ENCODE data around the gene PRDM7. TPM values are rescaled to one million over a fixed set of nuclear protein-coding genes. Genes with fewer than 3 reads are reported as not detected.
A peak's percentile ranks its signal among the peaks of the same experiment; 100 is the strongest.
"Not testable (repeated sequence)": the region's sequence is repeated elsewhere in the genome, so short reads cannot be mapped to it uniquely, and the experiment has no call there.

PRDM7 gene
- total RNA-seq, result not detected
- long read RNA-seq, result 0 reads

GRCh38 chr16:90077240-90077756, at the start of gene PRDM7:
PRDM7 (minus strand) TSS chr16:90077331; CDS start chr16:90075910, 1,421 bp downstream.
- Histone ChIP-seq H3K4me3 (peak within 1 kb of the TSS; percentile 49), H3K4me1 (peaks cover 13% of the 10 kb centered on the region)

GRCh38 chr16:90121846-90122245, 44.7 kb upstream of the PRDM7 start:
- H3K27ac ChIP-seq; H3K27me3 ChIP-seq (ENCODE audit: low read depth); ATAC-seq; H3K36me3 ChIP-seq; DNase-seq; H3K9me3 ChIP-seq; H3K4me1 ChIP-seq; H3K4me3 ChIP-seq; intact Hi-C loops (cut with DNase I): not testable (repeated sequence)

More at GRCh38 chr16:90077240-90077756, at the start of gene PRDM7:
- Histone ChIP-seq H3K27ac (peak within 1 kb of the TSS; percentile 59), H3K36me3 (no peaks in the 10 kb centered on the region), H3K9me3 (no peaks in the 10 kb centered on the region), H3K27me3 (ENCODE audit: low read depth) (no peaks in the 10 kb centered on the region)
- intact Hi-C loops (cut with DNase I), result no loop called here
- peak; percentile 97 to 99 for ATAC-seq
- TF ChIP-seq CTCF (IDR thresholded peaks at IDR 0.05), result no peak
- peak; percentile 96 for DNase-seq

DNA sequence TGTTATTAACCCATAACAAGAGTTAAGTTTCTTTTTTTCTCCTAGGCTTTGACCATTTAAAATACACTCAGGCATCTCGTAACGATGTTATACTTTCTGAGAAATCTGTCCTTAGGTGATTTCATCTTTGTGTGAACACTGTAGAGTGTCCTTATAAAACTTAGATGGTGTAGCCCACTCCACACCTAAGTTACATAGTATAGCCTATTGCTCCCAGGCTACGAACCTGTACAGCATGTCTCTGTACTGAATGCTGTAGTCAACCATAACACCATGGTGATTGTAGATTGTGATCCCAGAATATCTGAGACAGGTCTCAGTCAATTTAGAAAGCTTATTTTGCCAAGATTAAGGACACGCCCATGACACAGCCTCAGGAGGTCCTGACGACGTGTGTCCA, 30.5 kb upstream of the PRDM7 start:
- H3K9me3 ChIP-seq; DNase-seq; intact Hi-C loops (cut with DNase I); H3K27ac ChIP-seq; ATAC-seq; H3K4me1 ChIP-seq; H3K4me3 ChIP-seq; H3K36me3 ChIP-seq; H3K27me3 ChIP-seq (ENCODE audit: low read depth): not testable (repeated sequence)

- H3K27ac ChIP-seq; DNase-seq; H3K4me3 ChIP-seq; H3K4me1 ChIP-seq; H3K36me3 ChIP-seq; H3K27me3 ChIP-seq (ENCODE audit: low read depth); H3K9me3 ChIP-seq; intact Hi-C loops (cut with DNase I): not testable (repeated sequence)
- peak in 1 of 2 donors; percentile 40 for ATAC-seq
Observed at GRCh38 chr16:90107060-90107459, 29.9 kb upstream of the PRDM7 start.

DNA sequence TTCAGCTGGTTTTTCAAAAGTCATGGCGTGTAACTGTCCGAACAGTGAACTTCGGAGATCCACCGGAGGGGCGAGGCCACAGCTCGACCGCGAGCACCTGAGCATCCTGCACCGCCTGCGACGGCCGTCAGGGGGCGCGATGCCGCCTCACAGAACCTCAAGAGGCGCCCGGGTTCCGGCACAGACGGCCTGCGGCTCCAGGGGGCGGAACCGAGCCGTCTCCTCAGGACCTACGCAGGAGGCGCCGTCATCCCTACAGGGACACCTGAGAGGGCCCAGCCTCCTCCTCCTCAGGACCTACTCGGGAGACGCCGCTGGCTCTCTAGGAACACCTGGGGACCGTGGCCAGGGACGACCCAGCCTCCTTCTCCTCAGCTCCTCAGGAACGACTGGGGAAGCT, 29.1 kb upstream of the PRDM7 start:
- peak overlapping the region; percentile 23 for H3K4me3 ChIP-seq
- H3K27ac ChIP-seq; H3K36me3 ChIP-seq; H3K27me3 ChIP-seq (ENCODE audit: low read depth); H3K4me1 ChIP-seq; H3K9me3 ChIP-seq; intact Hi-C loops (cut with DNase I): not testable (repeated sequence)
- peak; percentile 21 for TF ChIP-seq CTCF (IDR thresholded peaks at IDR 0.05)
- peak; percentile 94 to 97 for ATAC-seq
- peak; percentile 85 for DNase-seq

GRCh38 chr16:90104725-90105124, 27.6 kb upstream of the PRDM7 start:
- H3K27me3 ChIP-seq (ENCODE audit: low read depth); intact Hi-C loops (cut with DNase I); H3K4me1 ChIP-seq: not testable (repeated sequence)

GRCh38 chr16:90102086-90102884, 25.2 kb upstream of the PRDM7 start:
- H3K4me1 ChIP-seq; H3K9me3 ChIP-seq; H3K27me3 ChIP-seq (ENCODE audit: low read depth); DNase-seq; intact Hi-C loops (cut with DNase I); H3K36me3 ChIP-seq: not testable (repeated sequence)
- ATAC-seq, result peak; percentile 18 to 33
- H3K27ac ChIP-seq, result peak overlapping the region; percentile 31
- peak overlapping the region; percentile 8 for H3K4me3 ChIP-seq

More at GRCh38 chr16:90104725-90105124, 27.6 kb upstream of the PRDM7 start:
- H3K36me3 ChIP-seq, H3K27ac ChIP-seq, H3K4me3 ChIP-seq, DNase-seq, ATAC-seq, H3K9me3 ChIP-seq: not testable (repeated sequence)

DNA sequence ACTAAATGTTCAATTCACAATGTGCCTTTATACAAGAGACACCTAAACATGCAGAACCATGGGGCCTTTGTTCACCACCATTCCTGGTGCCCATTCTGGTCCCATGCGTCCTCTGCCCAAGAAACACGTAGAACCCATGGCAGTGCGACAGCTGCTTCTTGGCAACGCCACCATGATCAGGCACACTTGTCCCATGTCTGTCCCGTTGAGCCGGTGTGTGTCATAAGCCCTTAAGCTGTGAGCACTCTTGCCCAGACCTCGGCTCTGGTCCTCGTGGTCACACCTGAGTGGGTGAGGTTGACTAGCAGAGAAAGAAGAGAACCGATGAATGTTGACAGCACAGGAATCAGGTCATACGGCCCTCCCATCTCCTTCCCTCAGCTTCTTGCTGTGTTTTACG, 24.2 kb upstream of the PRDM7 start:
- intact Hi-C loops (cut with DNase I); H3K4me1 ChIP-seq; H3K9me3 ChIP-seq; DNase-seq; H3K27ac ChIP-seq; H3K27me3 ChIP-seq (ENCODE audit: low read depth); H3K4me3 ChIP-seq; H3K36me3 ChIP-seq; ATAC-seq: not testable (repeated sequence)

- peak; percentile 18 to 62 for ATAC-seq
- H3K4me1 ChIP-seq; H3K9me3 ChIP-seq; DNase-seq; H3K4me3 ChIP-seq; H3K36me3 ChIP-seq; intact Hi-C loops (cut with DNase I); H3K27me3 ChIP-seq (ENCODE audit: low read depth); H3K27ac ChIP-seq: not testable (repeated sequence)
Observed at GRCh38 chr16:90100790-90101189, 23.7 kb upstream of the PRDM7 start.

- H3K9me3 ChIP-seq; intact Hi-C loops (cut with DNase I); H3K4me1 ChIP-seq; H3K36me3 ChIP-seq; H3K4me3 ChIP-seq; H3K27ac ChIP-seq; DNase-seq; H3K27me3 ChIP-seq (ENCODE audit: low read depth); ATAC-seq: not testable (repeated sequence)
Observed at GRCh38 chr16:90100229-90100628, 23.1 kb upstream of the PRDM7 start.

DNA sequence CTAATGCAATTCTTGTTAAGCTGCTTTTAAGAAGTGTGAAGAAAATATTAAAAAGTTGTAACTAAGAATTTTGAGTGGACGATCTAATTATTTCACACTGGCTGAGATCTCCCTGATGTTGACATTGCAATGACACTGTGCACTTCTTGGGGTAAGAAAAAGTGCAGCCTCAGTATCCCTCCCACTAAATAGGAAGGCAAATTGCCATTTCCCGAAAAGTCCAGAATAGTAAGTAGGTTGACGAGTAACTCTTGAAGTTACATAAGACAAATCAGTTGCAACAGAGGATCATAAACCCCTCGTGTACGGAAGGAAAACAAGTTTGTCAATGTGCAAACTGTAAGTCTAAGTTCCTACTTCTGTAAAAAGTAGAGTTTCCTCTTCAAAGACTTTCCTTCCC, 21.8 kb upstream of the PRDM7 start:
- DNase-seq; intact Hi-C loops (cut with DNase I); H3K27me3 ChIP-seq (ENCODE audit: low read depth); H3K4me1 ChIP-seq; H3K36me3 ChIP-seq; H3K4me3 ChIP-seq; H3K9me3 ChIP-seq: not testable (repeated sequence)
- peak overlapping the region; percentile 46 for H3K27ac ChIP-seq
- ATAC-seq, result peak; percentile 61 to 83
